Karpas-422 (cell line): ENCODE results near the gene VENTX. TPM values are rescaled to one million over a fixed set of nuclear protein-coding genes. Genes with fewer than 3 reads are reported as not detected.
"Not testable (repeated sequence)": the region's sequence is repeated elsewhere in the genome, so short reads cannot be mapped to it uniquely, and the experiment has no call there.

Source experiments
- DNase-seq: peaks from one replicate; pipeline ENCODE4 v3.0.0-alpha.2; 2015
- H2AFZ ChIP-seq: fragments of 200-600 bp; sonication (generic); 2 replicates; pipeline ENCODE4 v1.6.1; 2014; ENCODE audit warnings: antibody characterized with exemption, low read length, mixed read lengths
- H3K27ac ChIP-seq: fragments of 200-600 bp; sonication (generic); 2 replicates; pipeline ENCODE4 v1.5.1; 2014; ENCODE audit warnings: mild to moderate bottlenecking, low read length, moderate library complexity
- H3K27me3 ChIP-seq: fragments of 200-600 bp; sonication (generic); 2 replicates; pipeline ENCODE4 v1.6.1; 2014; ENCODE audit warnings: low read length, mixed read lengths
- H3K36me3 ChIP-seq: fragments of 200-600 bp; sonication (generic); 2 replicates; pipeline ENCODE4 v1.6.1; 2014; ENCODE audit warnings: low read length, mixed read lengths; ENCODE audit not compliant: insufficient read depth
- H3K4me1 ChIP-seq: fragments of 200-600 bp; sonication (generic); 2 replicates; pipeline ENCODE4 v1.6.1; 2014; ENCODE audit warnings: mild to moderate bottlenecking, low read length, mixed read lengths
- H3K4me2 ChIP-seq: fragments of 200-600 bp; sonication (generic); 2 replicates; pipeline ENCODE4 v1.6.1; 2014; ENCODE audit warnings: low read length, low read depth, mild to moderate bottlenecking; ENCODE audit not compliant: poor library complexity, severe bottlenecking
- H3K4me3 ChIP-seq: fragments of 200-600 bp; sonication (generic); 2 replicates; pipeline ENCODE4 v1.5.1; 2014; ENCODE audit warnings: mild to moderate bottlenecking, antibody characterized with exemption, low read length, mixed read lengths
- H3K79me2 ChIP-seq: fragments of 200-600 bp; sonication (generic); 2 replicates; pipeline ENCODE4 v1.6.1; 2014; ENCODE audit warnings: mild to moderate bottlenecking, low read length, mixed read lengths
- H3K9ac ChIP-seq: fragments of 200-600 bp; sonication (generic); 2 replicates; pipeline ENCODE4 v1.6.0; 2014; ENCODE audit warnings: low read length
- H3K9me2 ChIP-seq: fragments of 200-600 bp; sonication (generic), shearing (Covaris generic); replicated peaks from 2 replicates; pipeline ENCODE4 v1.6.0; 2014; ENCODE audit warnings: mild to moderate bottlenecking, low read length, moderate library complexity; ENCODE audit not compliant: insufficient read depth
- H3K9me3 ChIP-seq: fragments of 300-700, 200-600 bp; sonication (generic); 2 replicates; pipeline ENCODE4 v1.6.1; 2014; ENCODE audit warnings: low read length, mixed read lengths
- H4K20me1 ChIP-seq: fragments of 200-600 bp; sonication (generic); 2 replicates; pipeline ENCODE4 v1.6.1; 2014; ENCODE audit warnings: mild to moderate bottlenecking, antibody characterized with exemption, low read length, low read depth; ENCODE audit not compliant: insufficient read depth
- total RNA-seq: library from RNA; depleted of rRNA; stranded (reverse); fragments of >200 nt; shearing (Covaris generic); gene quantifications from 2 replicates; pipeline ENCODE4 v1.2.3, GENCODE V29; 2014; ENCODE audit warnings: low replicate concordance

The VENTX gene
- total RNA-seq, 1 experiment from 2014 or later = not detected

DNA sequence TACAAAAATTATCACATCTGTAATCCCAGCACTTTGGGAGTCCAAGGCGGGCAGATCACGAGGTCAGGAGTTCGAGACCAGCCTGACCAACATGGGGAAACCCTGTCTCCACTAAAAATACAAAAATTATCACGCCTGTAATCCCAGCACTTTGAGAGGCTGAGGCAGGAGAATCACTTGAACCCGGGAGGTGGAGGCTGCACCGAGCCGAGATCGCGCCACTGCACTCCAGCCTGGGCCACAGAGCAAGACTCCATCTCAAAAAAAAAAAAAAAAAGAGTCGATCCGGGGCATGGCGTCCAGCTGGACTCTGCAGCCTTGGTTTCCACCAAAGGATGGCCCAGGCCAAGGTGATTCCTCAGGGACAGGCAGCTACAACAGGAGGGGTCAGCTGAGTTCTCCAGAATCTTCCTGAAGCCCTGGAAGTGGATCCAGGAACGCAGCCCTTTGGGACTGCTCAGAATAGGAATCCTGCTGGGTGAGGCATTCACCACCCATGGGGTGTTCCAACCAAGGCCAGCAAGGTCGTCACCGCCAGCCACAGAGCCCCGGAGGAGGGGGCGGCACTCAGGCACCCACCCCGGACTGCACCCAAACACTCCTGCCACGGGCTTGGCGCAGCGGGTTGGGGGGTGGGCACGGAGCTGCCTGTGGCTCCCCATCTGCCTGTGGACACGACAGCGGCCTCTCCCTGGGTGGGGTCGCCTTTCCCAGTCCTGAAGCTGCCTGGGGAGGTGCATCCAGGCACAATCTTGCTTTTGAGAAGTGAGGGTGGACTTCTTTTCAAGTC, 19.7 kb upstream of the VENTX start:
- H3K79me2 ChIP-seq = no peaks in the 10 kb centered on the region
- H3K4me3 ChIP-seq = no peak overlapping the region
- no peaks in the 10 kb centered on the region for H4K20me1 ChIP-seq
- no peaks in the 10 kb centered on the region for H3K27me3 ChIP-seq
- no peak overlapping the region for H3K27ac ChIP-seq
- no peaks in the 10 kb centered on the region for H3K9me2 ChIP-seq
- no peak overlapping the region for H2AFZ ChIP-seq
- H3K4me1 ChIP-seq = no peaks in the 10 kb centered on the region
- no peak for DNase-seq
- no peaks in the 10 kb centered on the region for H3K9me3 ChIP-seq
- H3K36me3 ChIP-seq = no peaks in the 10 kb centered on the region
- no peak overlapping the region for H3K9ac ChIP-seq
- H3K4me2 ChIP-seq = no peak overlapping the region

DNA sequence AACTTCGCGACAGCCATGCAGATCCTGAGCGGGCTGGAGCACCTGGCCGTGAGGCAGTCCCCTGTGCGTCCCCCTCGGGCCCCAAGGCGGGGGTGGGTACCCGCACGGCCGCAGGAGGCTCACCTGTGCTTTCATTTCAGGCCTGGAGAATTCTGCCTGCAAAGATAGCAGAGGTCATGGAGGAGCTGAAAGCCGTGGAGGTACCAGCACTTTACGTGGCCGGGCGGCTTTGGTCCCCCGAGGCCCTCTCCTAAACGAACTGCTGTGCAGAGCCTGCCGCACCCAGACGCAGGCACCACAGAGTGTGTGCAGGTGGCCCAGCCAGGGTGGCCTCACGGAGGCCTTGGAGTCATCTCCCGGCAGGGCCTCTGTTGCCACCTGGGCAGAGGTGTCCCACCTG, 18.8 kb upstream of the VENTX start:
- no peaks in the 10 kb centered on the region for H3K4me1 ChIP-seq
- H3K9me2 ChIP-seq = no peaks in the 10 kb centered on the region

DNA sequence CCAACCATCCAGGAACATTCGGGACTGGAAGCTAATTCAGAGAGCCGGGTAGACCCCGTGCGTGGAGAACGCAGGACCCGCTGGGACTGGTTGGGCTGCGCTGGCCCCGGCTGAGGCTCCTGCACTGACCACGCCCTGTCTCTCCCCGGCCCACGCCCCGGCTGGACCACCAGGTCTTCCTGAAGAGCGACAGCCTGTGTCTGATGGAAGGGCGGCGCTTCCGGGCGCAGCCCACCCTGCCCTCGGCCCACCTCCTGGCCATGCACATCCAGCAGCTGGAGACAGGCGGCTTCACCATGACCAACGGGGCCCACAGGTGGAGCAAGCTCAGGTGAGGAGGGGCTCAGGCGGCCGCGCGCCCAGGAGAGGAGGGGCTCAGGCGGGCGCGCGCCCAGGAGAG, 17.9 kb upstream of the VENTX start:
- H3K9me3 ChIP-seq = no peaks in the 10 kb centered on the region
- no peak overlapping the region for H2AFZ ChIP-seq
- no peak overlapping the region for H3K4me2 ChIP-seq
- no peak overlapping the region for H3K27ac ChIP-seq
- no peaks in the 10 kb centered on the region for H4K20me1 ChIP-seq
- no peaks in the 10 kb centered on the region for H3K27me3 ChIP-seq
- no peak overlapping the region for H3K4me3 ChIP-seq
- no peak for DNase-seq
- no peaks in the 10 kb centered on the region for H3K79me2 ChIP-seq
- no peaks in the 10 kb centered on the region for H3K4me1 ChIP-seq
- no peaks in the 10 kb centered on the region for H3K9me2 ChIP-seq
- no peaks in the 10 kb centered on the region for H3K36me3 ChIP-seq
- H3K9ac ChIP-seq = no peak overlapping the region

More for the DNA sequence above, 18.8 kb upstream of the VENTX start:
- H3K27me3 ChIP-seq = no peaks in the 10 kb centered on the region
- no peak overlapping the region for H2AFZ ChIP-seq
- no peaks in the 10 kb centered on the region for H3K36me3 ChIP-seq
- H3K4me3 ChIP-seq = no peak overlapping the region
- H3K9me3 ChIP-seq = no peaks in the 10 kb centered on the region
- no peaks in the 10 kb centered on the region for H3K79me2 ChIP-seq
- H3K4me2 ChIP-seq = no peak overlapping the region
- DNase-seq = no peak
- H4K20me1 ChIP-seq = no peaks in the 10 kb centered on the region
- H3K27ac ChIP-seq = no peak overlapping the region
- no peak overlapping the region for H3K9ac ChIP-seq

DNA sequence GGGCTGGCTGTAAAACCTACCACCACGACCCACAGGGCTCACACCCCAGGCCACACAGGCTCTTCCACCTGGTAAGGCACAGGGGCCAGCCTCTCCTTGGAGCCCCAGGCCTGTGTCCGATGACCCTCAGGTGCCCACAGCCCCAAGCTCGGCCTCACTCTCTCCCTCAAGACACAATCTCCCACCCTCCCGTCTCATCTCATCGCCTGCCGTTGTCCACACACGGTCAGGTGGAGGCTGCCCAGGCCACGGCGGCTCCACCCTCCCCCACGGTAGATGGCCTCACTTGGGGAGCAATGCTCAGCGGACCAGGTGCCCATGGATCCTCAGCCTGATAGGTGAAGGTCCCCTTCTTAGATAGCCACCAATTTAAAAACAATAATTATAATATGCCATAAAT, 16.3 kb upstream of the VENTX start:
- H3K27me3 ChIP-seq = no peaks in the 10 kb centered on the region
- no peak overlapping the region for H2AFZ ChIP-seq
- H3K9me2 ChIP-seq = no peaks in the 10 kb centered on the region
- H3K4me3 ChIP-seq = no peak overlapping the region
- no peaks in the 10 kb centered on the region for H3K36me3 ChIP-seq
- H3K27ac ChIP-seq = no peak overlapping the region
- H3K4me2 ChIP-seq = no peak overlapping the region
- H4K20me1 ChIP-seq = no peaks in the 10 kb centered on the region
- H3K79me2 ChIP-seq = no peaks in the 10 kb centered on the region
- no peak for DNase-seq
- H3K4me1 ChIP-seq = no peaks in the 10 kb centered on the region
- H3K9ac ChIP-seq = no peak overlapping the region
- no peaks in the 10 kb centered on the region for H3K9me3 ChIP-seq

DNA sequence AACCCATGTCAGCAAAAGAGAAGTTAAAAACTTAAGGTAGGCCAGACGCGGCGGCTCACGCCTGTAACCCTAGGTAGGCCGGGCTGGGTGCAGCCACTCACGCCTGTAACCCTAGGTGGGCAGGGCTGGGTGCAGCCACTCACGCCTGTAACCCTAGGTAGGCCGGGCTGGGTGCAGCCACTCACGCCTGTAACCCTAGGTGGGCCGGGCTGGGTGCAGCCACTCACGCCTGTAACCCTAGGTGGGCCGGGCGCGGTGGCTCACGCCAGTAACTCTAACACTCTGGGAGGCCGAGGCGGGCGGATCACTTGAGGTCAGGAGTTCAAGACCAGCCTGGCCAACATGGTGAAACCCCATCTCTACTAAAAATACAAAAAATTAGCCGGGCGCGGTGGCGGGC, 15.9 kb upstream of the VENTX start:
- H3K79me2 ChIP-seq, H4K20me1 ChIP-seq, H2AFZ ChIP-seq, H3K9me2 ChIP-seq, H3K4me2 ChIP-seq, H3K4me3 ChIP-seq, H3K27ac ChIP-seq, H3K9me3 ChIP-seq, DNase-seq, H3K9ac ChIP-seq, H3K36me3 ChIP-seq, H3K27me3 ChIP-seq, H3K4me1 ChIP-seq: not testable (repeated sequence)

DNA sequence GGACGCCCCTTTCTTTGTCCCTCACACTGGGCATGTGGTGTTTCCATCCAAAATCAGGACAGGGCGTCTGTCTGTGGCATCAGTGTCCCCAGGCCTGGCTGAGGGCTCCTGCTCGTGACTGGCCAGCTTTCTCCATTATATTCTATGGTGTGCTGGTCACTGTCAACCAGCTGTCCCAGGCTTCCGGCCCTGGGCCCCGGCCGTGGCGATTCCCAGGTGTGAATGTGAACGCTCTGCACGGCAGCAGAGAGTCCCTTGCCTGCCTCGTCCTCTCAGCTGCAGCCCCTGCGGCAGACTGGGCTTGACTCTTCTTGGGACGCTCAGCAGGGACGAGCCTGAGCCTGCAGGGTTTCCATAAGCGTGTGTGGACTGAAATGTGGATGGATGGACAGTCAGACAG, 13.6 kb upstream of the VENTX start:
- Histone ChIP-seq H3K36me3 (no peaks in the 10 kb centered on the region), H3K4me2 (no peak overlapping the region), H3K27ac (no peak overlapping the region), H3K79me2 (no peaks in the 10 kb centered on the region), H3K27me3 (no peaks in the 10 kb centered on the region), H3K4me3 (no peak overlapping the region), H3K9me3 (no peaks in the 10 kb centered on the region), H3K9ac (no peak overlapping the region), H2AFZ (no peak overlapping the region), H3K4me1 (no peaks in the 10 kb centered on the region), H4K20me1 (no peaks in the 10 kb centered on the region), H3K9me2 (no peaks in the 10 kb centered on the region)
- no peak for DNase-seq

DNA sequence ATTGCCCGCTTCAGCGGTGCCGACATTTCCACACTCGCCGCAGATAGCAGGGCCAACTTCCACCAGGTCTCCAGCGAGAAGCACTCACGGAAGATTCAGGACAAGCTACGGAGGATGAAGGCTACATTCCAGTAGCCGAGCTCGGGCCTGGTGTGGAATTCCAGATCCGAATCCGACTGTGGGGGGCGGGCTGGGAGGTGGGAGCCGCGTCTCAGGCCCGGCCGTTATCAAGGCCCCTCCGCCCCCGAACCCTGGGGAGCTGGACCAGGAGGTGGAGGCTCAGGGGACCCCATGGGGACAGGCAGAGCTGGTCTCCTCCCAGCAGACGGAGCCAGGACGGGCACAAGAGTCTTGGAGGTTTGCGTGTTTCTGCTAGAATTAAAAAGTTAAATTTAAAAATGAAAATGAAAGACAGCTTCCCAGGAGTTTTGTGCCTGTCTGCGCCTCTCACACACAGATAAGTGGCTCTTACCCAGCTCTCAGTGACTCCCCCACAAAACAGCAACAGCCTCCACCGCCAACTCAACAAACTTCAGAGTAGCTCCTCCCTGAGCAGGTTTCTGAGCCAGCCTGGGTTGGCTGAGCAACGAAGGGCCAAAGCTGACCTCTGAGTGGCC, 12.8 kb upstream of the VENTX start:
- Histone ChIP-seq H3K79me2 (no peaks in the 10 kb centered on the region), H3K4me1 (no peaks in the 10 kb centered on the region), H3K9ac (no peak overlapping the region), H3K4me2 (no peak overlapping the region), H3K9me3 (no peaks in the 10 kb centered on the region), H3K27me3 (no peaks in the 10 kb centered on the region), H3K36me3 (no peaks in the 10 kb centered on the region), H3K27ac (no peak overlapping the region), H3K9me2 (no peaks in the 10 kb centered on the region), H3K4me3 (no peak overlapping the region), H4K20me1 (no peaks in the 10 kb centered on the region), H2AFZ (no peak overlapping the region)
- DNase-seq = no peak

DNA sequence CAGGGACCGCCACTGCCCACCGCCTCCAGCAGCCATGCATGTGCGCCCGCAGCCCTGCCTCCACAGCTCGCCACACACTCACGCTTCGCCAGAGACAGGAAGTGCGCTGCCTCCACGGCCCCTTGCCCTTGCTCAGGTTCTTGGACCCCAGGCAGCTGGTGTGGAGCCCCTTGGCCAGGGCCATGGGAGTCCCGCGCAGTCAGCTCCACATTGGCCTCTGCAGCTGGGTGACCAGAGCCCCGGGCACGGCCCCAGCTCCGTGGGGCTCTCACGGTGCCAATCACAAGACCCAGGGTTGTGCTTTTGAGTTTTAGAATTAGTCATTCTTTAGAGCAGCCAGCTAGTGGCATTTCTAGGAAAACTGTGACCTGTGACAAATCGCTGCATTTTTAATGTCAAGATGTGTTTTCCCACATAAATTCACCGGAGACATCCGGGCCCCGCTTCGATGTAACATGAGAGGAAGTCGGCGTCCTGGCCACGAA, 11.9 kb upstream of the VENTX start:
- H3K4me2 ChIP-seq = no peak overlapping the region
- H3K9ac ChIP-seq = no peak overlapping the region
- no peaks in the 10 kb centered on the region for H3K27me3 ChIP-seq
- no peaks in the 10 kb centered on the region for H3K9me2 ChIP-seq
- no peaks in the 10 kb centered on the region for H3K4me1 ChIP-seq
- no peak overlapping the region for H3K27ac ChIP-seq
- H3K36me3 ChIP-seq = no peaks in the 10 kb centered on the region
- no peaks in the 10 kb centered on the region for H4K20me1 ChIP-seq
- no peak overlapping the region for H2AFZ ChIP-seq
- H3K4me3 ChIP-seq = no peak overlapping the region
- H3K9me3 ChIP-seq = no peaks in the 10 kb centered on the region
- no peaks in the 10 kb centered on the region for H3K79me2 ChIP-seq
- no peak for DNase-seq
